GM18907 (cell line): ENCODE measurements around the gene SLC9A9.
A peak's percentile ranks its signal among the peaks of the same experiment; 100 is the strongest.
"Not testable (repeated sequence)": the region's sequence is repeated elsewhere in the genome, so short reads cannot be mapped to it uniquely, and the experiment has no call there.

Source experiments
- ATAC-seq: cut with Tn5 transposase; IDR thresholded peaks from one replicate; pipeline ENCODE4 v1.9.1; 2021; ENCODE audit warnings: mild to moderate bottlenecking, moderate library complexity; ENCODE audit not compliant: unreplicated experiment

The SLC9A9 gene

DNA sequence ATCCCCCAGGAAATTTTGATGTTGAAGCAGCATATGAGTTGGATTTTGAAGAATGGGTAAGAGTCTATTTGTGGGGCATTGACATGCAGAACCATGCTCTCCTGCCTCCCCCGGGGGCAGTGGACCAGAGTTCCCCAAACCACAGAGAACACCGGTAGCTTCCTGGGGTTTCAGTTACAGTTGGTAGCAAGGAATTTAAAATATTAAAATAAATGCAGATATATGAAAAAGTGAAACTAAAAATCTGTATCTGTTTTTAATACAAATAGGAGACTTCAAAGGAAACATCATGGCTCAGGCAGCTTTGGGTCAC, 37.4 kb downstream of the SLC9A9 start:
- no peak for ATAC-seq

DNA sequence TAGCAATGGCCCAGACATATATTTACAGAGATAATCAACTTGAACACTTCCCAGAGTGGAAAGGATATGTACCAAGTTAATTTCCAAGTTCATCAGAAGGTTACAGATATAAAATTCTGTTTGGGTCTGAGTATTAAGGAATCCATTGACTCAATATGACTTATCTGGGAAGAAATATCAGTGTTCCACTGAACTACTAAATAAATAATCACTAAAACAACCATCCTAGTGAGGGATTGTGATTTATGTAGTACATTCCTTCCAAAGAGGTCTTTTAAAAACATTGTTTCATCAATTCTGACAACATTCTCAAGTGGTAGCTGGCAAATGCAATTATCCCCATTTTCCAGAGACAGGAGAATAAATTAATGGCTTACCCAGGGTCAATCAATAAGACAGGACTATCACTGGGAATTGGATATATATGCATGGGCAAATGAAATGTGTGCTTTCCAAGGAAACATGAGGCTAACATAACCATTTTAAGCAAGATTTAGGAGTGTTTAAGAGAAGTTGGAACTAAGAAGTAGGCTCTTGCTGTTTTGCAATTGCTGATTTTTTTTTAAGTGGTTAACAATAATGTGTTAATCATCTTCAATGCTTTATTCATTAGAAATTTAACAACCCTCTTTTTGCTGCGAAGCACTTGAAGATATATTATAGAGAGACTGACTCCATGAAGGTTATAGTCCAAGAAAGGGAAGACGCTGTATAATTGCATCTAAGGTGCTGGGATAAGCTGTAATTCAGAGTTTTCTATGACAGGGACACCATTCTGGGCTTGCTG, 37.9 kb downstream of the SLC9A9 start:
- no peak for ATAC-seq

DNA sequence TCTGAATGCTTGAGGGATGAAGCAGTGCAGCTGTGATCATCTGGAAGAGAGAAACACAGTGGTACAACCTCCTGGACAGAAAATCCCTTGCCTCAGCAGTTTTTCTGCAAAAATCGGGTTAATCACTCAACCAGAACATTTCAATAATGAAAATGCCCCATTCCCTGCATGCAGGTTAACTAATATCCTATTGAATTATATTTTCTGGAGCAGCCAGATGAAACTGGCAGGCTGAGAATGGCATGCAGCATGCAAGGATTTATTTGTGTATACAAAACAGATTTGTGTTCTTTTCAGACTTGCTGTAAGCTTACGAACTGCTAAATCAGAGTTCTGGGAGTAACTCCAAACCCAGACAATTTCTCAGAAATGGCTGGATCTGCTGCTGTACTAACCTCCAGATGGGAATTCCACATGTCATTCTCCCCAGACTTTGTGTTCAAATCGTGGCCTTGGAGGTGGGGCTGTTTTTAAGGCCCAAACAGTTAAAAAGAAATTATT, 39.1 kb downstream of the SLC9A9 start:
- no peak for ATAC-seq

DNA sequence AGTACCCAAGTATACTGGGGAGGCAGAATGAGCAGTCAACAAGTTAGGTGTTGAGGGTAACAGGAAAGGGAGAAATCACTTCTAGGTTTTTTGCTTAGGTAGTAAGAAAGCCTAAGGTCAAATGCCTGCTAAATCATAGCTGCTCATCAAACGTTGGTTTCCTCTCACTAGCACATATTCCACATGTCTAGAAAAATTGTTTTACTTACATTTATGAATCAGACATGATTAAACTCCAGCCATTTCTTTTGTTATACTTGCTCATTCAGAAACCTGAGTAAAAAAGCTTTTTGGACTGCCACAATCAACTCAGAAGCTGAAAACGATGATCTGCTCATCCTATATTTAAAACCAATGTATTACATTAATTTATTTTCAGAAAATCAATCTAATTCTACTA, 40.2 kb downstream of the SLC9A9 start:
- no peak for ATAC-seq

DNA sequence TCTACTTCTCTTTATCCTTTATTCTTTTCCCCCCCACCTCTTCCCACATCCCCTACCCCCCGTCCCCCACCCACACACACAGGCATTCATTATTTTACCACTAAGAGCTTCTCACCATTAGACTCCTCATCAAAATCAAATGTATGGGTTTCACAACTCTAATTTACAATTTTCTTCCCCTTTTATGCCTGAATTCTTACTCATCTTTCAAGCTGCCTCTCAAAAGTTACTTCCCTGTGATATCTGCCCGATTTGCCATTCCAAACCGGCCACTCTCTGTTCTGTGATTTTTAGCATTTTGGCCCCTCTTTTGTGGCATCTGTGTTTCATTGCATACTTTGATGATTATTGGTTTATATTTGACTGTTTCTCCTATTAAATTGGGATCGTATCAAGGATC, 42.2 kb downstream of the SLC9A9 start:
- no peak for ATAC-seq

DNA sequence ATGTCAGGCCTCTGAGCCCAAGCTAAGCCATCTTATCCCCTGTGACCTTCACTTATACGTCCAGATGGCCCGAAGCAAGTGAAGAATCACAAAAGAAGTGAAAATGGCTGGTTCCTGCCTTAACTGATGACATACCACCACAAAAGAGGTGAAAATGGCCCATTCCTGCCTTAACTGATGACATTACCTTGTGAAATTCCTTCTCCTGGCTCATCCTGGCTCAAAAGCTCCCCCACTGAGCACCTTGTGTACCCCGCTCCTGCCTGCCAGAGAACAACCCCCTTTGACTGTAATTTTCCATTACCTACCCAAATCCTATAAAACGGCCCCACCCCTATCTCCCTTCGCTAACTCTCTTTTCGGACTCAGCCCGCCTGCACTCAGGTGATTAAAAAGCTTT, 42.8 kb downstream of the SLC9A9 start:
- ATAC-seq, result not testable (repeated sequence)

DNA sequence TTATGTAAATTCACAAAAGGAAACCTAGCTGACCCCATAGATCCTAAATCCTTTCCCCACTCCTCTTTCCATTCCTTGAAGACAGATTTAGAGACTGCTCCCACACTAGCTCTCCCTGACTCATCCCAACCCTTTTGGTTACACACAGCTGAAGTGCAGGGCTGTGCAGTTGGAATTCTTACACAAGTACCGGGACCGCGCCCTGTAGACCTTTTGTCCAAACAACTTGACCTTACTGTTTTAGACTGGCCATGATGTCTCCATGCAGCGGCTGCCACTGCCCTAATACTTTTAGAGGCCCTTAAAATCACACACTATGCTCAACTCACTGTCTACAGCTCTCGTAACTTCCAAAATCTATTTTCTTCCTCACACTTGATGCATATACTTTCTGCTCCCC, 47.2 kb downstream of the SLC9A9 start:
- ATAC-seq, result not testable (repeated sequence)

DNA sequence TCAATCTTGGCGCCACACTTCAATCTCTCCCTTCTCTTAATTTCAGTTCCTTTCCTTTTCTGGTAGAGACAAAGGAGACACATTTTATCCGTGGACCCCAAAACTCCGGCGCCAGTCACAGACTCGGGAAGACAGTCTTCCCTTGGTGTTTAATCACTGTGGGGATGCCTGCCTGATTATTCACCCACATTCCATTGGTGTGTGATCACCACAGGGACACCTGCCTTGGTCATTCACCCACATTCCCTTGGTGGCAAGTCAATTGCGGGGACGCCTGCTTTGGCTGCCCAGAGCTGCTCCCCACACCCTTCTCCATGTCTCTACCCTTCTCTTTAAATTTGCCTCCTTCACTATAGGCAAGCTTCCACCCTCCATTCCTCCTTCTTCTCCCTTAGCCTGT, 50.1 kb downstream of the SLC9A9 start:
- ATAC-seq, result not testable (repeated sequence)

DNA sequence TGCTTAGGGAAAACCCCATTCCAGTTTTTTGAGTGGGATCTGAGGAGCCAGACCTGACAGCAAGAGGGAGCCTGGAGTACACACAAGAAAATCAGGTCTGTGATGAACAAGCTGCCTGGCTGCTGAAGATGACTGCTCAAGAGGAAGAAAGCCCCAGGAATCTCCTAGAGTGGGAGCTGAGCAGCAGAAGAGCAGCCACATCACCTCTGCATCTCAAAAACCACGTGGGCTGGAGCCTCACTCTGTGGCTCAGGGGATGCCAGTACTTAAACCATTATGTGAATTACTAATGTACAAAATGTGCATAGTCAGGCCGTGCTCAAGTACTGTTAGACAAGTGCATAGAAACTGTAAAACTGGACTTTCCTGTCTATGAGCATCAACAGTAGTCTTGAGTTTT, 52.4 kb downstream of the SLC9A9 start:
- no peak for ATAC-seq

DNA sequence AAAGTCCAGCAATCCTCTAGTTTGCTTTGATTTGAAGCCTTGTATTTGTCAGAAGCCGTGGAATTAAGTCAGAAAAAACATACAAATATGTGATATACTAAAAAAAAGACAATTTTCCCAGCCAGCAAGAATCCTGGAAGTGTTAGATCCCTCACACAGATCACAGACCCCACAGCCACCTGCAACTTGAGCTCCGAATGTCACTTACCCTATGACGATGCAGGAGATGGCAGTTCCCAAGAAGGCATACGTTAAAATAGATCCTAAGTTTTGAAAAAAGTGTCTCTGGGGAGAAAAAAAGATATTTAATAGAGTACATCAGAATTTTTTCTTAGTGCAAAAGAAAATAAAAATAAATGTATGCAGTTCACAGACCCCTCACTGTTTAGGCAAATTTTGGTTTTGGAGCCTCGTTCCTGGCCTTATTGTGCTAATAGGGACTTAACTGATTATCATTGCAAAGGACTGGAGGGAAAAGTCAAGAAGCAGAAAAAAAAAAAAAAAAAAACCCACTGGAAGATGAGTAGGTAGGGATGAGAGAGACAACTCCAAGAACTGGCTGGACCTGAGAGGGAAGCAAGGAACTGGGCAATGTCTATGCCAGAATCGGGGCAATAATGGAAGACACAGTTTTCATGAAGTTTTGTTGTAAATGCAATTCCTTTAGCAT, 53.3 kb downstream of the SLC9A9 start:
- no peak for ATAC-seq

DNA sequence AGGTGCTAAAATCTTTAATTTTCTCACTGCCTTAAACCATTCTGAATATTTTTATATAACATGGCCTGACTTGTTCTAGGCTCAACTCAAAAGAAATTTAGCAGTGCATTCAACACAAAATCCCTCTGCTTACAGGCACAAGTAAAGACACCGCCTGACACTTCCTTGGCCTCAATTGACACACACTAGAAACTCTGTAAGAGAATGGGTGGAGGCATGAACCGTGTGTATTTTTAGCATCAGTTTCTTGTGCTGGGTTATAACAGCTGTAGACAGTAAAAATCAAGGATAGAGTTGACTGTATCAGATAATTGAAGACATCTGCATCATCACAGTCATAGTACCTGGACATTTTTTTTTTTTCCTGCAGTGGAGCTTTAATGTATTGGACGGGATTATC, 54.3 kb downstream of the SLC9A9 start:
- no peak for ATAC-seq

DNA sequence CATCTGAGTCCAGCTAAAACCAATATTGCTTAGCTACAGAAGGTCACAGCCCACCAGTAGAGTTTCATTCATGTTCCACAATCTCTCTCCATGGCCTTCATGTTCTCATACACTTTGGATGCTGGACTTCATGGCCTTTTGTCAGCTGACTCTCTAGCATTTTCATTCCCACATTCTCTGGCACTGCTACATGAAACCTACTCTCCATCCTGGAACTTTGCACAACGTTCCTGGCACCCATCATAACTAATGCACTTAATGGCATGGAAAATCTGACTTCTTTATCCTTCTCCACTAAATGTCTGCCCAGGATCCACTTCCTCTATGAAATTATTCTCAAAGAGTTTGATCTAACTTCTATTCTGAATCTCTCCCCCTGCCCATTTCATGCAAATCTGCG, 56.9 kb downstream of the SLC9A9 start:
- no peak for ATAC-seq

DNA sequence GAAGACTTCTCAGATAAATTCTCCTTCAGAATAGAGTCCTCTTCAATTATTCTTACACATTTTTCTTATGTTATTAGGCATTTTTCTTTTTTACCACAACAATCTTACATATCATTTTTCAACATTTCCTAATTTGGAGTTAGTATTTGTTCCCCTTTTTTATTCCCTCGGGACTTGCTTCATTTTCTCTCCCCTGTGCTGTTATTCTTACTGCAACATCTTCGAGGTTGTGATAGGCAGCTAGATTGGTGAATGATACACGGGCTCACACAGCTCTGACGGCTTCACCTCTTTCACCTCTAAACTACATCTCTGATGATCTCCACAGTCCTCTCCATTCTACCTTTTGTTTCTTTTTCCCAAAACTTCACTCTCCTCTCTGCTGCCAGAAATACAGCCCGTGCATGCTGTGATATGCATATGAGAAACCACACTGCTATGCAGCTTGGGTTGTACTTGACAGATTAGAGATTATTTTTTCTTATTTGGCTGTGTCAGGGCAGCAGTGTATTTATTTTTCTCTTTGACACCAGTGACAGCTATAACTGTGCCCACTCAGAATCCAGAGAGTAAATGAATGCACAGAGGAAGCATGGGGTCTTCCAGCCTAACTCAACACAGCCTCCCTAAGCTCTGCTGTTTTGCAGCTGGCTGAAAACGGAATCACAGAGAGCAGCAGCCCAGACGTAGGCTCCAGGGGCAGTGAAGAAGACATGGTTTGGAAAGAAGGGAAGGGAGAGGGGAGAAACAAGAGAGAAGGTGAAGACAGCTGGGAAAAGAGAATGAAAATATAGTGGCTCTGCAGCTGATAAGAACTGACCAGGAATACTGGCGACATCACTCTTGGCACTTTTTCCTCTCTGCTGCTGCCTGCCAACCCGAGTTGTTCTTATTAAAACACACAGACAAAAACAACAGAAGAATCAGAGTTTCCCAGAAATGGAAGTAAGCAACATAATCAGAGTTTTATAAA, 61.8 kb downstream of the SLC9A9 start:
- peak; percentile 48 for ATAC-seq

DNA sequence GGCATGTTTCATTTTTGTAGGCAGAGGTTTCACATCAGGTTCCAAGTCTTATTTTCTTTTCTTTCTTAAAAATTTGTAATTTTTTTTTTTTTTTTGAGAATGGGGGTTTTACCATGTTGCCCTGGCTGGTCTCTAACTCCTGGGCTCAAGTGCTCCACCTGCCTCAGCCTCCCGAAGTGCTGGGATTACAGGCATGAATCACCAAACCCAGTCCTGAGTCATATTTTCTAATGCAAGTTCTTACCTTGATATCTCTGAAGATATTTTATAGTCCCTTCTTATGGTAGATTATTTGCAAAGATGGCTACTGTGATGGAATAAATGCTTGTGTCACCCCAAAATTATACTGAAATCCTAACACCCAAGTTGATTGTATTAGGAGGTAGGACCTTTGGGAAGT, 63.8 kb downstream of the SLC9A9 start:
- no peak for ATAC-seq

DNA sequence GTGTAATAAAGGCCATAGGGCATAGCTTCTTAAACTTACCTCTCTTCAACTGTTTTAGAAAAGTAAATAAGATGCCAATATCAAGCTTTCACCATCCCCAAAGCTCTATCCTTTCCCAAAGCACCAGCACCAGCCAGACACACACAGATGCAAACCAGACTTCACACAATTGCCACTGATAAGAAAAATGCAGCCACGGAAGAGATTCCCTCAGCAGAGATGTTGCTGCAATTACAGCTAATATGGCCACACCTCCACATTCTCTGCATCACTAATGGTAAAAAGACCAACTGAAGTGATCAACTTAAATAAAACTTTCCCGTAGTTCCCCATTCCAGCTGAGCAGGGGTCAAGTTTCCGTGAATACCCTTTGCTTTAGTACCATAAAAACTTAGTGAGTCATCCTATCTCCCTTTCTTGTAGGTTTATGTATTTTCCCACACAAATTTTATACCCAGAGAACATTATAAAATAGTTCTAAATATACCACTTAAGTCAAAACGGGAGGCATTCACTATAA, 64.4 kb downstream of the SLC9A9 start:
- no peak for ATAC-seq

DNA sequence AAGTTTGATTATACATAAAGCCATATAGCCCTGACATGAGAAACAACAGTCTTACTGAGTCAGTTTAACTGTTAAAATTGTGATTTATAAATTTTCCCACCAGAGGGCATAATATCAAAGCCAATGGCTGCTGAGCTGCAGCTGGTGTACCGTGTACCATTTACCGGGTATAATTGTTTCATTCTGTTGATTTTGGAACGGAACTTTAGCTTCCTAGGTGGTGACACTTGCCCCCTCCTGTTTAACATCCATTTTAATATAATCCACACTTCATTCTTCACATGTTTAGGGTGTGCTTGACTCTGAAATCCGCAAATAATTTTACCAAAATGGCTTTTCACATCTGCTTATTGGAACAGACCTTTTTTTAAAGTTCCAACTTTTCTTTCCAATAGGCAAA, 72.8 kb downstream of the SLC9A9 start:
- peak; percentile 92 for ATAC-seq

DNA sequence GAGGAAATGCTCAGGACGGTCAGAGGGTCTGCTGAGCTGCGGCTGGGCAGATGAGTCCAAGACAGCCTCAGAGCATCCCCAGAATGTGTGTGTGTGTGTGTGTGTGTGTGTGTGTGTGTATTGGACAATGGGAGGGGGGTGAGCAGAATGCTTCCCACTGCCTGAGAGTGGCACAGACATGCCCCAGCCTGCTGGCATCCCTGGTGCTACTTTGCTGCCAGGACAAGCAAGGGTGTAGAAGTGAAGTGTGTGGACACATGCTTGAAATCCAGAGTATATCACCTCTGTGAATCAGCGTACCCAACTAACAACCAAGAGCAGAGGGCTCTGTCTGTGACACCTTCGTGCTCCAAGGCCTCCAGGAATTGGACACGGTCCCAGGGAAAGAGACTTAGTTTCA, 76.3 kb downstream of the SLC9A9 start:
- ATAC-seq, result no peak

DNA sequence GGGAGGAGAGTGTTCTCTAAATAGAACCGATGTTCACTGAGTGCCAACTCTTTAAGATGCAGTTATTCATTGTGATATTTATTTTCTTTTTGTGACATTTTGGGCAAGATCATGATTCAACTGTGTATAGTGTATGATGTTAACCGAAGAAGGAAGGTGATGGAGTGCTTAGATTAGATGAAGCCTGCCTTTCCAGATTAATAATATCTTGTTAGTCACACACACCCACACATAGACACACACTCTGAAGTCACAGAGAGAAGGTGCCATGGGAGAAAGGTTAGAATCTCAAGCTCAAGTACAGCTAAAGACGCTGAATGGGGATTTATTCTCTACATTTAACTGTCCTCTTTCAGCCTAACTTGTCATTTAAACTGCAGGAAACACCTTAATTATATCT, 77.0 kb downstream of the SLC9A9 start:
- no peak for ATAC-seq

DNA sequence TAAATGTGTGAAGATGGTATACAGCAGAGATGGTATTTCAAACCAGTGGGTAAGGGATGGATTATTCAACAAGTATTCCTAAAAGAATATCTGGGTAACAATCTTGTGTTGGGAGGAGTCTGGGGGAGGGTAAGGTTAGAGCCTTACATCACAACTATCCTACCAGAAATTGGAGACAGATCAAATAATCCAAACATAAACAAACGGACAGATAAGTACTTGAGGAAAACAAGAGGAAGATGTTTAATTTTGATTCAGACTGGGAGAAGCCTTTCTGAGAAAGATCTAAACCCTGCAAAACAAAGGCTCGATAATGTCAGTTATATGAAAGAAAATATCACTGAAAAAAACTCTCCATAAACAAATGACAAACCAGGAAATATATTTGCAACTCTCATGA, 77.9 kb downstream of the SLC9A9 start:
- no peak for ATAC-seq

DNA sequence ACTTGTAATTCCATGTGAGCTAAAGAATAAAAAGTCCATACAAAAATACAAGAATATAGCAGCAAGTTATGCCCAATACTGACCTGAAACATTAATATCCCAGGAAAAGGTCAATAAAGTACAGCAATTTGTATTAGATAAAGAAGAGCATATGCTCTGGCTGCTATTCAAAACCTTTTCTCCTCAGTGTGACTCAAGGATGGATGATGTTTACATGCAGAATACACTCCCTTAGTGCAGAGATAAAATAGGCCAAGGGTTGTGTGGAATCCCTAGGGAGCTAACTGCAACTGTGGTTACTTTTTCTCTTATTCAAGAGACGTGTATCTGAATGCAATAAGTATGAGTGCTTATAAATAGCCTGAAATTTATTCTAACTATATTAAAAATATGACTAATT, 78.7 kb downstream of the SLC9A9 start:
- no peak for ATAC-seq

DNA sequence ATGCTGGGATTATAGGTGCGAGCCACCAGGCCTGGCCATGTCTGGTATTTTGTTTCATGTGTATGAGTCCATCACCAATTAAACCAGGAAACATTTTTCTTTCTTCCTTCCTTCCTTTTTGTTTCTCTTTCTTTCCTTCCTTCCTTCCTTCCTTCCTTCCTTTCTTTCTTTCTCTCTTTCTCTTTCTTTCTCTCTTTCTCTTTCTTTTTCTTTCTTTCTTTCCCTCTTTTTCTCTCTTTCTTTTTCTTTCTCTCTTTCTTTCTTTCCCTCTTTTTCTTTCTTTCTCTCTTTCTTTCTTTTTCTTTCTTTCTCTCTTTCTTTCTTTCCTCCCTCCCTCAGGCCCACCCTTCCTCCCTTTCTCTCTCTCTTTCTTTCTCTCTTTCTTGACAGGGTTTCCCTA, 83.4 kb downstream of the SLC9A9 start:
- ATAC-seq, result no peak
